ENCODE results near the gene CAPN12. TPM values are rescaled to one million over a fixed set of nuclear protein-coding genes. Genes with fewer than 3 reads are reported as not detected.
A peak's percentile ranks its signal among the peaks of the same experiment; 100 is the strongest.

The CAPN12 gene
- total RNA-seq, 1 donor from 2014 or later, result 7.3 TPM

DNA sequence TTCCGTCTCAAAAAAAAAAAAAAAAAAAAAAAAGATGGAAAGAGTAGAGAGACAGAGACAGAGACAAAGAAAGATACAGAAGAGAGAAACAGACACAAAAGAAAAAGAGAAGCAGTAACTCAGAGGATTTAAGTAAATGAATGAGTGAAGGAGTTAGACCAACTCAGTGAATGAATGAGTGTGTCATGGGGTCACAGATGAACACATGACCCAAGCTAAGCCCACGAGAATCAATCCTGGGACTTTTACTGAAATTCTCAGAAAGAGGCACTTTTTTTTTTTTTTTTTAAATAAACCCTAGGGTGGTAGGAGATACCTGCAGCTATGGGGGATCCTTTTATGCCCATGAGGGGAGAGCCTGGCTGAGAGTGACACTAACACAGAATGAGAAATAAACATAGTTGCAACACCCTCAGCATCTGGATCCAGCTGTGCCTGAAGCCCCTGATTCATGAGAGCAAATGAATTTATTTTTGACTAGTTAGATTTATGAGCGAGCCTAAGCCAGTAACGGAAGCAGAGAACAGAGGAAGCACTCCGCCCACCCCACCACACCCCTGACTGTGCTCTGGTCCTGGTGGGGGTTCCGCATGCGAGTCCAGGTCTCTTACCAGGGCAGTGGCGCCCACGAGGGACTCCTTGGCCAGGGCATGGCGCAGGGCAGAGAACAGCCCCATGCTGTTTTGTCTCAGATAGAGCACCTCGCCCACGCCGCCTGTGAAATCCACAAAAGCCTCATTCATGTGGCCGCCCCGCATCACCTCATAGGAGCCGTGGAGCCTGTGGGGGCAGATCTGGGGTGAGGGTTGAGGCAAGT, 4.6 kb downstream of the CAPN12 start:
- H3K4me3 ChIP-seq (ENCODE audit: low read depth, low read length), result no peak overlapping the region
- DNase-seq (ENCODE audit: low read depth), result no peak
- TF ChIP-seq, protein P1, sequence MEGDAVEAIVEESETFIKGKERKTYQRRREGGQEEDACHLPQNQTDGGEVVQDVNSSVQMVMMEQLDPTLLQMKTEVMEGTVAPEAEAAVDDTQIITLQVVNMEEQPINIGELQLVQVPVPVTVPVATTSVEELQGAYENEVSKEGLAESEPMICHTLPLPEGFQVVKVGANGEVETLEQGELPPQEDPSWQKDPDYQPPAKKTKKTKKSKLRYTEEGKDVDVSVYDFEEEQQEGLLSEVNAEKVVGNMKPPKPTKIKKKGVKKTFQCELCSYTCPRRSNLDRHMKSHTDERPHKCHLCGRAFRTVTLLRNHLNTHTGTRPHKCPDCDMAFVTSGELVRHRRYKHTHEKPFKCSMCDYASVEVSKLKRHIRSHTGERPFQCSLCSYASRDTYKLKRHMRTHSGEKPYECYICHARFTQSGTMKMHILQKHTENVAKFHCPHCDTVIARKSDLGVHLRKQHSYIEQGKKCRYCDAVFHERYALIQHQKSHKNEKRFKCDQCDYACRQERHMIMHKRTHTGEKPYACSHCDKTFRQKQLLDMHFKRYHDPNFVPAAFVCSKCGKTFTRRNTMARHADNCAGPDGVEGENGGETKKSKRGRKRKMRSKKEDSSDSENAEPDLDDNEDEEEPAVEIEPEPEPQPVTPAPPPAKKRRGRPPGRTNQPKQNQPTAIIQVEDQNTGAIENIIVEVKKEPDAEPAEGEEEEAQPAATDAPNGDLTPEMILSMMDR (conservative IDR thresholded peaks at IDR 0.05; ENCODE audit: low read depth, low read length), result no peak

DNA sequence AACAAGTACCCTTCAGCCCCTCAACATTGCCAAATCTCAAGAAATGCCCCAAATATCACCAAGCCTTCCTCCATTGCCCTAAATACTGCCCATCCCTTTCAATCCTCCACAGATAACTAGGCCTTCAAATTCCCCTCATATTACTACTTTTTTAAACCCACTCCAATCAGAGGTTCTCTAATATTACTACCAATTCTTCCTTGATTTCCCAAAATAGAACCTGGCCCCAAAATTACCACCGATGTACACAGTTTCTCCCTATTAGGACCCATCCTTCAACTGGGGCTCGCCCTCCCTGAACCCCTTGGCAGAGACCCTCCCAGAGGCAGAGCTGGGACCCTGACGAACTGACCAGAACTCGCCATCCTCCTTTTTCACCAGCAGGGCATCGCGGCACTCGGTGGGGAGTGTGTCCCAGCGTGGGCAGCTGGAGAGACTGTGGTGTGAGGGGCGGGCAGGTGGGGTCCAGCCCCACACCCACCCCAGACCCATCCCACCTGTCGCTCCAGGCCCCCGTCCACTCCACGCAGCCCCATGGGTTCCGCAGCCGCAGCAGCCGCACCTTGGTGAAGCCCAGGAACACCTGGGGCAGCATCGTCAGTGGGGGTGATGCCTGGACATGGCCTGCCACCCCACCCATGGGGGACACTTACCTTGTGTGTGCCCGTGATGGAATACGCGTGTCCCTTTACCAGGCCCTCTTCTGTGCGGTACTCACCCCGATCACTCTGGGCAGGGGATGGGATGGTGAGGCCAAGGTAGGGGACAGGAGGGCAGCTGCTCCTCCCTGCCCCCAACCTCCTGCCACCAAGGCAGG, 6.1 kb downstream of the CAPN12 start:
- H3K4me3 ChIP-seq (ENCODE audit: low read depth, low read length), result no peak overlapping the region
- TF ChIP-seq, protein P1 (conservative IDR thresholded peaks at IDR 0.05; ENCODE audit: low read depth, low read length), result no peak
- DNase-seq (ENCODE audit: low read depth), result no peak

DNA sequence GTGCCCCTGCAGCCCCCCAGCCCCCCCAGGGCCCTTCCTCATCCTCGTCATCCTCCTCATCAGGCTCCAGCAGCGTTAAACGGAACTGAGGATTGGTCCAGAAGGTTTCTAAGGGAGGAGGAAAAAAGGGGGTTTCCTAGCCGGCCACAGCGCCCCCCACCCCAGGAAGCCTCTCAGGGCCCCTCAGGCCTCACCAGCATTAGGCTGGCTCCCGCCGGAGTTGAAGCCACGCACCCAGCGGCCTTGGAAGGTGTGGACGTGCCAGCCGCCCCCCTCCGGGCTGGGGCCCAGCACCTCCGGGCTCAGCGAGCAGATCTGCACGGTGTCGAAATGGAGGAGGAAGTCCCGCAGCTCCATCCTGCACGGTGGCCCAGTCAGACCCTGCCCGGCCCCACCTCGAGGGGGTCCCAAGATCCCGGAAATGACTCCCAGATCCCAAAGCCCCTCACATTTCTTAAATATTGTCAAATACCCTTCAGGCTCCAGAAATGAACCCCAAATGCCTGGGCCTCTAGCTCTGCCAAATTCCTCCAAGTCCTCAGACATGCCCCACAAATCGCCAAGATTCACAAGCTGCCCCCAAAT, 6.9 kb downstream of the CAPN12 start:
- no peak for DNase-seq (ENCODE audit: low read depth)
- H3K4me3 ChIP-seq (ENCODE audit: low read depth, low read length), result peak overlapping the region; percentile 23
- TF ChIP-seq, protein P1 (conservative IDR thresholded peaks at IDR 0.05; ENCODE audit: low read depth, low read length), result no peak

- no peak for DNase-seq (ENCODE audit: low read depth)
- peak overlapping the region; percentile 61 for H3K4me3 ChIP-seq (ENCODE audit: low read depth, low read length)
- TF ChIP-seq, protein P1 (conservative IDR thresholded peaks at IDR 0.05; ENCODE audit: low read depth, low read length), result no peak
Measured at GRCh38 chr19:38736413-38737280, 7.6 kb downstream of the CAPN12 start.

DNA sequence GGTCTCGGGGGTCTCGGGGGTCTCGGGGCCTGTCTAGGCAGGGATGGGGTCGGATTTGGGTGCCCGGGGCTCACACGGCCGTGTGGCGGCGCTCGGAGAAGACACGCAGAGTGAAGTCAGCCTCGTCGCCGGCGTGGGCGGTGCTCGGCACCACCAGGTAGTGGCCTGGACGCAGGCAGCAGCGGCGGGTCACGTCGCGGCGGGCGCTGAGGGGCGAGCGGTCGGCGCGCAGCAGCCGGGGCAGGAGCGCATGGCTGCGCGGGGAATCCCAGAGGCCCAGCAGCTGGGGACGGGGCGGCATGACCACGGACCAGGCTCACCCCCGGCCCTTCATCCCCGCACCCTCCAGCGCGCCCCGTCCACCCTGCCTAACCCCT, 8.2 kb downstream of the CAPN12 start:
- H3K4me3 ChIP-seq (ENCODE audit: low read depth, low read length), result peak overlapping the region; percentile 61
- no peak for DNase-seq (ENCODE audit: low read depth)
- TF ChIP-seq, protein P1 (conservative IDR thresholded peaks at IDR 0.05; ENCODE audit: low read depth, low read length), result no peak

- no peak for DNase-seq (ENCODE audit: low read depth)
- H3K4me3 ChIP-seq (ENCODE audit: low read depth, low read length), result peak overlapping the region; percentile 68
- TF ChIP-seq, protein P1 (conservative IDR thresholded peaks at IDR 0.05; ENCODE audit: low read depth, low read length), result no peak
Measured at GRCh38 chr19:38735257-38735686, 9.0 kb downstream of the CAPN12 start.

All from epithelial cell of proximal tubule (primary cell).